ENCODE results near the gene CEP135. TPM values are rescaled to one million over a fixed set of nuclear protein-coding genes. Genes with fewer than 3 reads are reported as not detected.

Gene CEP135
- total and polyA plus RNA-seq, 7 experiments from 2014 or later: 8.9 to 38.8 (median 20.7) TPM

DNA sequence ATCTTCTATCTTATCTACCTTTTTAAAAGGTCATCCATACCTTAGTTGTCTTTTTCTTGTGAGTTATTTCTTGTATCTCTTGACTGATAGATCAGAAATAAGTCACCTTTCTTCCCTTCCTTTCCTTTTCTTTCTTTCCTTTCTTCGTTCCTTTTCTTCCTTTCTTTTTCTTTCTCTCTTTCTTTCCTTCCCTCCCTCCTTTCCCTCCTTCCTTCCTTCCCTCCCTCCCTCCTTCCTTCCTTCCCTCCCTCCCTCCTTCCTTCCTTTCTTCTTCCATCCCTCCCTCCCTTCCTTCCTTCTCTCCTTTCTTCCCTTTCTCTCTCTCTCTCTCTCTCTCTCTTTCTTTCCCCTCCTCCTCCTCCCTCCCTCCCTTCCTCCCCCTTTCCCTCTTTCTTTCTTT is 93.5 kb downstream of the CEP135 start:
- Mint-ChIP-seq H3K4me1 (peaks cover 0 to 1% (median 0%) of the 10 kb centered on the region in 7 donors), H3K36me3 (no peaks in the 10 kb centered on the region), H3K4me3 (no peak overlapping the region)

DNA sequence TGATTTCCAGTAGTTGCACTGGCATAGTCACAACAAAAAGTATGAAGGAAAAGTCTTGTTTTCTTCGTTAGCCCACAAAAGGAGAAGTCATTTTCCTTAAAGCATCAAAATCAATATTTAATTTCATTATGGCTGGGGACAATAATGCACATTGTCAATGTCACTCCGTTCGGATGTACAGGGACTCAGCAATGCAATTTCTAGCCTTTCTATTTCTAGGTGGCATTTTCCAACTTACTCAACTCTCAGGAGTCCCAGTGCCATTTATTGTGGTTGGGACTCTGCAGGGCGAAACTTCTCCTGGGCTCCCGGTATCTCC is 99.6 kb downstream of the CEP135 start:
- Mint-ChIP-seq H3K36me3 (no peaks in the 10 kb centered on the region), H3K4me3 (peak overlapping the region; percentile 55 to 78 (median 73)), H3K4me1 (peaks cover 8 to 18% (median 12%) of the 10 kb centered on the region in 7 donors), H3K9me3 (no peaks in the 10 kb centered on the region), H3K27ac (no peak overlapping the region), H3K27me3 (peaks cover 45 to 67% (median 55%) of the 10 kb centered on the region in 5 donors)
- ChIA-PET CTCF (no interaction called here), POLR2A (no interaction called here)
- intact Hi-C loops (cut with micrococcal nuclease): loop anchor here in 1 of 2 donors (5.0 to 10.0 kb wide), 3 partner anchors 56 to 651 kb away; partner anchors contain the start of genes EXOC1 and TMEM165
- no peaks in the 10 kb centered on the region for H3K9me3 ChIP-seq (ENCODE audit: control insufficient read depth in 2 of 3, low read length in 3 of 3)
- H3K36me3 ChIP-seq (ENCODE audit: control insufficient read depth in 2 of 3, insufficient read depth in 3 of 3, low read length in 3 of 3): no peaks in the 10 kb centered on the region
- H3K4me1 ChIP-seq (ENCODE audit: control insufficient read depth in 2 of 2, insufficient read depth in 2 of 2, low read length in 2 of 2): peaks cover 3 to 6% of the 10 kb centered on the region in 2 donors
- no peak overlapping the region for H3K4me3 ChIP-seq (ENCODE audit: low read length)
- peaks cover 6 to 10% of the 10 kb centered on the region in 2 donors for H3K27me3 ChIP-seq (ENCODE audit: control insufficient read depth in 2 of 2, insufficient read depth in 2 of 2, low read length in 2 of 2)
- H3K27ac ChIP-seq (ENCODE audit: low read depth, low read length): no peak overlapping the region
- DNase-seq (no peak), ATAC-seq (no peak)

More for the DNA sequence above, 93.5 kb downstream of the CEP135 start:
- Mint-ChIP-seq H3K9me3 (peaks cover 0 to 2% (median 0%) of the 10 kb centered on the region in 11 donors), H3K27me3 (peaks cover 28 to 47% (median 30%) of the 10 kb centered on the region in 5 donors), H3K27ac (no peak overlapping the region)
- Histone ChIP-seq H3K36me3 (ENCODE audit: control insufficient read depth in 2 of 3, insufficient read depth in 3 of 3, low read length in 3 of 3) (no peaks in the 10 kb centered on the region), H3K4me3 (ENCODE audit: low read length) (no peak overlapping the region), H3K9me3 (ENCODE audit: control insufficient read depth in 2 of 3, low read length in 3 of 3) (no peaks in the 10 kb centered on the region), H3K4me1 (ENCODE audit: control insufficient read depth in 2 of 2, insufficient read depth in 2 of 2, low read length in 2 of 2) (no peaks in the 10 kb centered on the region), H3K27ac (ENCODE audit: low read depth, low read length) (no peak overlapping the region), H3K27me3 (ENCODE audit: control insufficient read depth in 2 of 2, insufficient read depth in 2 of 2, low read length in 2 of 2) (no peaks in the 10 kb centered on the region)
- CTCF ChIA-PET: no interaction called here
- POLR2A ChIA-PET: no interaction called here
- intact Hi-C loops (cut with micrococcal nuclease): loop anchor here in 1 of 2 donors (10.0 kb wide), 1 partner anchor 187 kb away; the partner anchor contains the start of gene EXOC1
- DNase-seq (no peak), ATAC-seq (no peak)

DNA sequence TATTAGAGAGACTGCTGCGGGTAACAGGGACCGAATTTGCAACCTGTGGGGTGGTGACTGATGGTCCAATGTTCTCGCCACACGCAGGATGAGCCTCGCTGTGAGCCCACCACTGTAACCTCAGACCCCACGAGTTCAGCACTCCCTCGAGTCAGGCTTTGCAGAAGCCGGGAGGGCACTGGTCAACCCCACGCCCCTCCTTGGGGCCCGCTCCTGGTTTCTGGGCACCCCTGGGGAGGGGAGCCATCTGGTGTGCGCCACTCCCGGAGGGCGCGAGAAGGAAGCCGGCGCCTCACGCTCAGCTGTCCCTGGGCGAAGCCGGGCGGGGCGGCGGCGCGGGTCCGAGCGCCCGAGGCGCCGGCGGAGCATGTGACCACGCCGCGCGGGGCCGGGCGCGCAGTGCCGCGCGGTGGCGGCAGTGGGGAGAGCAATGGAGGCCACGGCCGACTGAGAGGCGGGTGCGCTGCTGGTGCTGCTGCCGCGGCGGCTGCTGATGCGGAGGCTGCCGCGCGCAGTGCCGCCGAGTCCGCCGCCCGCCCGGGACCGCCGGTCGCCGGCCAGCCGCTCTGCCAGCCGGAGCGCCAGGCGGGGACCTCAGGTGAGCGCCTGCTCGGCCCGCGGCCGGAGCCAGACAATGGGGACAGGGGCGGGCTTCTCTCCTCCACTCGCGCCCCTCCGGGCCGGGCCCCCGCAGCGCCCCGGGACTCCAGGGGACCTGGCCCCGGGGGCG is 100.1 kb downstream of the CEP135 start:
- no peaks in the 10 kb centered on the region for H3K36me3 ChIP-seq (ENCODE audit: control insufficient read depth in 2 of 3, insufficient read depth in 3 of 3, low read length in 3 of 3)
- H3K4me3 ChIP-seq (ENCODE audit: low read length): no peak overlapping the region
- Mint-ChIP-seq H3K4me3 (peak overlapping the region; percentile 55 to 78 (median 73)), H3K27me3 (peaks cover 43 to 64% (median 55%) of the 10 kb centered on the region in 5 donors), H3K36me3 (no peaks in the 10 kb centered on the region), H3K27ac (no peak overlapping the region), H3K4me1 (peaks cover 8 to 18% (median 12%) of the 10 kb centered on the region in 7 donors), H3K9me3 (no peaks in the 10 kb centered on the region)
- H3K9me3 ChIP-seq (ENCODE audit: control insufficient read depth in 2 of 3, low read length in 3 of 3): no peaks in the 10 kb centered on the region
- ATAC-seq: peak; percentile 85
- DNase-seq: peak in 6 of 9 donors; percentile 7 to 72 (median 16)
- H3K4me1 ChIP-seq (ENCODE audit: control insufficient read depth in 2 of 2, insufficient read depth in 2 of 2, low read length in 2 of 2): peaks cover 3 to 6% of the 10 kb centered on the region in 2 donors
- POLR2A ChIA-PET: no interaction called here
- CTCF ChIA-PET: no interaction called here
- no peak overlapping the region for H3K27ac ChIP-seq (ENCODE audit: low read depth, low read length)
- intact Hi-C loops (cut with micrococcal nuclease): loop anchor here (1.0 to 10.0 kb wide), 6 partner anchors 57 to 652 kb away; partner anchors contain the start of genes CEP135 (in 1 of the 2), EXOC1 (in 1 of the 2) and TMEM165 (in 1 of the 2)
- H3K27me3 ChIP-seq (ENCODE audit: control insufficient read depth in 2 of 2, insufficient read depth in 2 of 2, low read length in 2 of 2): peaks cover 6 to 10% of the 10 kb centered on the region in 2 donors

DNA sequence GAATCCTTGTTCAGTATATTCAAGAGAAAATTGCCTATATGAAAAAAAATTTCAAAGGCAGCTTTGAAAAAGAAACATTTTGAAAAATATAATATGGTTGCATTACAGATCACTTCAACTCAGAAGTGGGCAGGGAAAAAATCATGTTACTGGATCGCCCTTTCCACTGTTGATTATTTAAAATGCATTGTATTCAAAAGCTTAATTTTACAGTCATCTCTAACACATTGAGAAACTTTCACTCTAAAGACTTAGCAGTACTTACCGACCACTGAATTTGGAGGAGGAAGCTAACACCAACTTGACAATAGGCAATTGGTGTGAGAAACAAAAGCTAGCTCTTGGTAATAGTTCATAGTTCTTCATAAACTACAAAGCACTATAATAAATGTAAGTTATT is 101.9 kb downstream of the CEP135 start:
- H3K27me3 Mint-ChIP-seq: peaks cover 43 to 68% (median 54%) of the 10 kb centered on the region in 5 donors
- Histone ChIP-seq H3K27me3 (ENCODE audit: control insufficient read depth in 2 of 2, insufficient read depth in 2 of 2, low read length in 2 of 2) (peaks cover 10% of the 10 kb centered on the region in 2 donors), H3K9me3 (ENCODE audit: control insufficient read depth in 2 of 3, low read length in 3 of 3) (no peaks in the 10 kb centered on the region), H3K27ac (ENCODE audit: low read depth, low read length) (no peak overlapping the region), H3K4me3 (ENCODE audit: low read length) (no peak overlapping the region), H3K36me3 (ENCODE audit: control insufficient read depth in 2 of 3, insufficient read depth in 3 of 3, low read length in 3 of 3) (no peaks in the 10 kb centered on the region), H3K4me1 (ENCODE audit: control insufficient read depth in 2 of 2, insufficient read depth in 2 of 2, low read length in 2 of 2) (peaks cover 3 to 6% of the 10 kb centered on the region in 2 donors)
- DNase-seq (no peak), ATAC-seq (no peak)
- no peak overlapping the region for H3K27ac Mint-ChIP-seq
- no peaks in the 10 kb centered on the region for H3K36me3 Mint-ChIP-seq
- intact Hi-C loops (cut with micrococcal nuclease): no loop called here
- CTCF ChIA-PET: no interaction called here
- POLR2A ChIA-PET: no interaction called here
- peaks cover 0 to 1% (median 0%) of the 10 kb centered on the region in 11 donors for H3K9me3 Mint-ChIP-seq
- peaks cover 8 to 18% (median 12%) of the 10 kb centered on the region in 7 donors for H3K4me1 Mint-ChIP-seq
- H3K4me3 Mint-ChIP-seq: peak overlapping the region in 2 of 10 donors; percentile 36 to 83

DNA sequence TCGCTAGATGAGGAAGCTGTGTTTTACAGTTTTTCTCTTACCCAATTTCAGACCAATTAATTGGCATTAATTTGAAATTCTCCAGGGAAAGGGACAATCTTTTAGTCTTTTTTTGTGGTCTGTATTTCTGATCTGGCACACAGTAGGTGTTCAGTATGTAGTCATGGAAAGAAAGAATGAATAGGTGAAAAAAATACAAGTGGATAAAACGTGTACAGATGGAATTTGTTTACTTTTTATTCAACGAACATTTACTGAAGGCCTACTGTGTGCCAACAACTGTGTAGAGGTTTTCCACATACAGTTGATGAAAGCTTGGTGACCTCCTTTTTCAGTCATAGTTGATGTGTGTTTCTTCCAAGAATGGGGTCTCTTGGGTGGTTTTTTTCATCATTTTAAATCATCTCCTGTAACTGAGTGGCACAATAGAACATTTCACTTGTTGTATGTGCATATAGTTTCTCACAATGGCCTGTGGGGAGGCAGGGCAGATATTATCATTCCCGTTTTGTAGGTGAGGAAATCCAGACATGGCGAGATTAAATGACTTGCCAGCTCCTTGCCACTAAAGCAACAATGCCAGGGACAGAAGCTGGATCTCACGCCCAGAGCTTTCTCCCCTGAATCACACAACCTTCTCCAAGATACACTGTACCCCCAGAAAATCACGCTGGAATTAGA is 102.4 kb downstream of the CEP135 start:
- ATAC-seq (no peak), DNase-seq (no peak)
- Mint-ChIP-seq H3K36me3 (no peaks in the 10 kb centered on the region), H3K9me3 (peaks cover 0 to 1% (median 0%) of the 10 kb centered on the region in 11 donors), H3K27ac (no peak overlapping the region), H3K4me3 (peak overlapping the region in 1 of 10 donors; percentile 2), H3K27me3 (peaks cover 45 to 66% (median 51%) of the 10 kb centered on the region in 5 donors), H3K4me1 (peaks cover 8 to 18% (median 12%) of the 10 kb centered on the region in 7 donors)
- ChIA-PET CTCF (no interaction called here), POLR2A (interaction anchor here (0.5 kb wide), 1 partner anchor 13 kb away, joined by 3 read pairs; no protein-coding TSS in a partner anchor)
- H3K27ac ChIP-seq (ENCODE audit: low read depth, low read length): no peak overlapping the region
- H3K36me3 ChIP-seq (ENCODE audit: control insufficient read depth in 2 of 3, insufficient read depth in 3 of 3, low read length in 3 of 3): no peaks in the 10 kb centered on the region
- peaks cover 10% of the 10 kb centered on the region in 2 donors for H3K27me3 ChIP-seq (ENCODE audit: control insufficient read depth in 2 of 2, insufficient read depth in 2 of 2, low read length in 2 of 2)
- H3K9me3 ChIP-seq (ENCODE audit: control insufficient read depth in 2 of 3, low read length in 3 of 3): no peaks in the 10 kb centered on the region
- H3K4me1 ChIP-seq (ENCODE audit: control insufficient read depth in 2 of 2, insufficient read depth in 2 of 2, low read length in 2 of 2): peaks cover 3 to 6% of the 10 kb centered on the region in 2 donors
- H3K4me3 ChIP-seq (ENCODE audit: low read length): no peak overlapping the region
- intact Hi-C loops (cut with micrococcal nuclease): no loop called here

DNA sequence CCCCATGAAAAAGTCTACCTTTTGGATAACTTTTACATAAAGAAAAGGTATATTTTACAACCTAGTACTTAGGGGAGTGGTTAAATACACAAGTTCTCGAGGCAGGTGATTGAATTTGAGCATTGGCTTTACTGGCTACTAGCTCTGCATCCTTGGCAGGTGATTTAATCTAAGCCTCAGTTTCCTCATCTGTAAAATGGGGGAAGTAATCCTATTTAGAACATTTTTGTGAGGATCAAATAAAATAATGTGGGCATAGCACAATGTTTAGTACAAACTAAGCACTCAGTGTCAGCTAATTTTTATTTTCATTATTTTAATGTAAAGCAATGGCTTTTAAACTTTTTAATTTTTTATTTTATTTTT is 102.9 kb downstream of the CEP135 start:
- Mint-ChIP-seq H3K36me3 (no peaks in the 10 kb centered on the region), H3K27ac (no peak overlapping the region), H3K27me3 (peaks cover 43 to 63% (median 51%) of the 10 kb centered on the region in 5 donors), H3K4me3 (no peak overlapping the region), H3K4me1 (peaks cover 8 to 18% (median 12%) of the 10 kb centered on the region in 7 donors), H3K9me3 (peaks cover 0 to 1% (median 0%) of the 10 kb centered on the region in 11 donors)
- ChIA-PET POLR2A (interaction anchor here (0.5 kb wide), 1 partner anchor 12 kb away, joined by 3 read pairs; no protein-coding TSS in a partner anchor), CTCF (no interaction called here)
- DNase-seq: no peak
- H3K36me3 ChIP-seq (ENCODE audit: control insufficient read depth in 2 of 3, insufficient read depth in 3 of 3, low read length in 3 of 3): no peaks in the 10 kb centered on the region
- H3K4me3 ChIP-seq (ENCODE audit: low read length): no peak overlapping the region
- no peak for ATAC-seq
- intact Hi-C loops (cut with micrococcal nuclease): no loop called here
- H3K9me3 ChIP-seq (ENCODE audit: control insufficient read depth in 2 of 3, low read length in 3 of 3): no peaks in the 10 kb centered on the region
- H3K27me3 ChIP-seq (ENCODE audit: control insufficient read depth in 2 of 2, insufficient read depth in 2 of 2, low read length in 2 of 2): peaks cover 10% of the 10 kb centered on the region in 2 donors
- no peak overlapping the region for H3K27ac ChIP-seq (ENCODE audit: low read depth, low read length)
- H3K4me1 ChIP-seq (ENCODE audit: control insufficient read depth in 2 of 2, insufficient read depth in 2 of 2, low read length in 2 of 2): peaks cover 3 to 6% of the 10 kb centered on the region in 2 donors

Data from naive thymus-derived CD4-positive, alpha-beta T cell (primary cell).